ENCODE data around the gene MYCBPAP.

GRCh38 chr17:50459756-50460155 lies 48.5 kb upstream of the MYCBPAP start:
- TF ChIP-seq POLR2A (IDR thresholded peaks at IDR 0.05) (no peak), POLR2AphosphoS5 (IDR thresholded peaks at IDR 0.05) (no peak)
- TF ChIP-seq, protein P1, sequence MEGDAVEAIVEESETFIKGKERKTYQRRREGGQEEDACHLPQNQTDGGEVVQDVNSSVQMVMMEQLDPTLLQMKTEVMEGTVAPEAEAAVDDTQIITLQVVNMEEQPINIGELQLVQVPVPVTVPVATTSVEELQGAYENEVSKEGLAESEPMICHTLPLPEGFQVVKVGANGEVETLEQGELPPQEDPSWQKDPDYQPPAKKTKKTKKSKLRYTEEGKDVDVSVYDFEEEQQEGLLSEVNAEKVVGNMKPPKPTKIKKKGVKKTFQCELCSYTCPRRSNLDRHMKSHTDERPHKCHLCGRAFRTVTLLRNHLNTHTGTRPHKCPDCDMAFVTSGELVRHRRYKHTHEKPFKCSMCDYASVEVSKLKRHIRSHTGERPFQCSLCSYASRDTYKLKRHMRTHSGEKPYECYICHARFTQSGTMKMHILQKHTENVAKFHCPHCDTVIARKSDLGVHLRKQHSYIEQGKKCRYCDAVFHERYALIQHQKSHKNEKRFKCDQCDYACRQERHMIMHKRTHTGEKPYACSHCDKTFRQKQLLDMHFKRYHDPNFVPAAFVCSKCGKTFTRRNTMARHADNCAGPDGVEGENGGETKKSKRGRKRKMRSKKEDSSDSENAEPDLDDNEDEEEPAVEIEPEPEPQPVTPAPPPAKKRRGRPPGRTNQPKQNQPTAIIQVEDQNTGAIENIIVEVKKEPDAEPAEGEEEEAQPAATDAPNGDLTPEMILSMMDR (IDR thresholded peaks at IDR 0.05): no peak
